GM21367 (cell line): ENCODE results near the gene PGGHG.

Experiments
- ATAC-seq: cut with Tn5 transposase; IDR thresholded peaks from one replicate; pipeline ENCODE4 v1.9.1; 2021; ENCODE audit not compliant: unreplicated experiment

PGGHG gene

DNA sequence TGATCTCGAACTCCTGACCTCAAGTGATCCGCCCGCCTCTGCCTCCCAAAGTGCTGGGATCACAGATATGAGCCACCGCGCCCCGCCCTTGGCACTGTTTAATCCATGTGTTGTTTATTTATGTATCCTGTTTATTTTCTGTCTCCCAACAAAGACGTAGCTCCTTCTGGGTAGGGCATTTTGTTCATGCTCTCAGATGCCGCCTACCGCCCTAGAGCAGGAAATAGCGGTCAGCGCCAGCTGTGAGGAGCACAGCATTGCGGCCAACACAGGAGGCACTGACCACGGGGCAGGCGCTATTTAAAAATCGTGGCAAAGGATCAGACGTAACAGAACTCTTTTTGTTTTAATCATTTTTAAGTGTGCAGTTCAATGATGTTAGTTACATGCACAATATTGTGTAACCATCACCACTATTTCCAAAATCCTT is 20.2 kb upstream of the PGGHG start:
- peak; percentile 24 for ATAC-seq

DNA sequence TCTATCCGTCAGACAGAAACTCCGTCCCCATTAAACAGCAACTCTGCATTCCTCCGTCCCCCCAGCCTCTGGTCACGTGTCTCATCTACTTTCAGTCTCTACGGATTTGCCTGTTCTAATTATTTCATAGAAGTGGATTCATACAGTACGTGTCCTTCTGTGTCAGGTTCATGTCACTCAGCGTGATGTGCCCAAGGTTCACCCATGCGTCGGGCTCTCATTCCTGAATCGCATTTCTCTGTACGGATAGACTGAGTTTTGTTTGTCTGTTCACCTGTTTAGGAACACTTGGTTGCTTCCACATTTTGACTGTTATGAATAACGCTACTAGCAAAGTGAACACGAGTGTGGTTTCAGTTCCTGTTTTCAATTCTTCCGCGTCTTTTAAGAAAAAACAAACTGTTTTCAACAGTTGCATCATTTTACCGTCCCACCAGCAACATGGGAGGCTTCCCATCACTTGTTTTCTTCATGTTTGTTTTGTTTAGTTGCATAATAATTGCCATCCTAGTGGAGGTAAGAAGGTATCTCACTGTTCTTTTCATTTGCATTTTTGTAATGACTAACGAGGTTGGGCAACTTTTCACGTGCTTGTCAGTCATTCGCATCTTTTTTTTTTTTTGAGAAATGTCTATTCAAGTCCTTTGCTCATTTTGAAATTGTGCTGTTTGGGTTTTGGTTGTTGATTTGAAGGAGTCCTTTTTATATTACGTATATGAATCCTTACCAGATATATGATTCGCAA is 19.6 kb upstream of the PGGHG start:
- ATAC-seq: peak; percentile 63

DNA sequence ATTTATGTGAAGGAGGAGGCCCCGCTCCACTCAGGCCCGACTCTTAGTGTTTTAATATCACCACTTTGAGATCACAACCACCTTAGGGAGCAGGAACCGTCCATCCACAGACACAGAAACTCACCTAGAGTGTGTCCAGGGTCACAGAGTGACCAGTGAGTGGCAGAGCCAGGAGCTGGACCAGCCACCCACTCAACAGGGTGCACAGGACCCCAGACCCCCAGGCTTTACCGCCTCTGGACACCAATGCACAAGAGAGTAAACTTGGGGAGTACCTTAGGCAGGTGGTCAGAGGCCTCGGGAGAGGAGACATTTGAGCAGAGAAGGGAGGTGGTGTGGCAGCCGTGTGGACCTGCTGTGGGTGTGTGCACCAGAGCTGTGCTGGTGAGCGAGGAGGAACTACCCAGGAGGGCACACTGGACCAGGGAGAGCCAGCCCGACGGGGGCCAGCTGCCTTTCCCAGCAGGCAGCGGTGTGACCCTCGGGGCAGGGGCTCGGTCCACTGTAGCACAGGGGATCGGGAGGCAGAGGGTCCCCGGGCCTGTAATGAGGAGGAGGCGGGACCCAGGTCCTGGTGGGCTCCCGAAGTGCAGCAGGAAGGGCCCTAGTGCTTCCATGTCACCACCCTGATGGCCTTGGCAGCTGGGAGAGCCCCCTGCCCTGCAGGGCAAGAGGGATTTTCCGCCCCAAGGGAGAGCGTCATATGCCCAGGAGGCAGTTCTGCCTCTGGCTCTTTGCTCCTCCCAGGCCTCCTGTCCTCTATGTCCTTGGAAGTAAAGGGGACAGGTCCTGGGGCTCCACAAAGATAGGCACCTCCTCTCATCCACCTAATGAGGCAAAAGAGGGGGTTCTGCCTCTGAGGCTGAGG is 18.2 kb upstream of the PGGHG start:
- no peak for ATAC-seq

DNA sequence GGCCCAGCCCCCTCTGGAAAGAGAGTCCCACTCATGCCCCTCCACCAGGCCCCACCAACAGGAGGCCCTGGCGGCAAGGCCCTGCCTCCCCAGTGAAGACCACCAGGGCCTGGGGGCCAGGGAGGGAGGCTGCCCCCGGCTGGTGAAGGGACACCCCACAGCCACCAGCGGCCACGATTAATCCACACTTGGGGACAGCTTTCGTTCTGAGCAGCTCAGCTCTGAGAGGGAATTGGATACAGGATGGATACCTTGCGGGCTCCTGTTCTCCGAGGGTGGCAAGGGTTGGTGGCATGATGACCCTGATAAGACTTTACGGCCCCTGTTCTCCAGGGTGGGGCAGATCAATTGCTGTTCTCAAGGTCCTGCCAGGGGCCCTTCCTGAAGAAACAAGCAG is 17.6 kb upstream of the PGGHG start:
- ATAC-seq: no peak

DNA sequence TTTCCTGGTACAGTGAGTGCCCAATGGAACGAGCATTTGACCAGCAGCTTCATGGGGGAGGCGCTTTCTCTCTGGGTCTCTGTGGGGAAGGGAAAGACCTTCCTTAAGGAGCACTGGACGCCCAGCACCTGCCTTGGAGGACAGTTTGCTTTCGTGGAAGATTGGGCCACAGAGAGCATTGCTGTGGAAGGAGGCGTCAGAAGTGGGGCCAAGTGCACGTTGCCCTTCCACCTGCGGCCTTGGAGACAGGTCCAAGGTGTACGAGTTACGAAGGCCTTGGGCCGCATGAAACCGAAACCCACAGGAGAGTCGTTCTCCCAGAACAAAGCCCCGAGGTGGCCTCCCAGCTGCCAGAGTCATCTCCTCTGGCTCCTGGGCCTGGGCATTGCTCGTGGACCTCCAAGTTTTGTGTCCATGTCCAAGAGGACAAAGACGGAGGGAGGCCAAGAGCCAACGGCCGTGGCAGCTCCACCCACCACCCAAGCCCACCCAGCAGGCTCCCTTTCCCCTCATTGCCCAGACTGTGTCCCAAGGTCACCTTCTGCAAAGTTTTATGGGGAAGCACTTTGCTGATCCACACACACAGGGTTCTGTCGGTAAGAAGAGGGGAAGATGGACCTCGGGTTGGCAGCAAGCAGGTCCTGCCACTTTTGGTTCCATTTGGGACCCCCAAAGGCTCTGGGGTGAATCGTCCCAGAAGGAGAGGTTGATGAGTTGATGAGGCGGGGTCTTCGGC is 16.6 kb upstream of the PGGHG start:
- ATAC-seq: no peak

DNA sequence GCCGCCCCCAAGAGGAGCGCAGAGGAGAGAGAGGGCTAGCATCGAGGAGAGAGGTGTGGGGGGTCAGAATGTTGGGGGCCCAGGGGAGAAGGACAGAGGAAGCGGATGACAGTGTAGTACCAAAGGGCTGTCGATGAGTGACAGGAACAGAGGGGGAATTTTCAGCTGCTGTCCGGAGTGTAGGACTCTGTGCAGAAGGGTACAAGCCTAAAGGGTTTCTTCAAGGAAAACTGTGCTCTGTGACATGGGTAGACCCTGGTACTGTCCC is 16.1 kb upstream of the PGGHG start:
- no peak for ATAC-seq

DNA sequence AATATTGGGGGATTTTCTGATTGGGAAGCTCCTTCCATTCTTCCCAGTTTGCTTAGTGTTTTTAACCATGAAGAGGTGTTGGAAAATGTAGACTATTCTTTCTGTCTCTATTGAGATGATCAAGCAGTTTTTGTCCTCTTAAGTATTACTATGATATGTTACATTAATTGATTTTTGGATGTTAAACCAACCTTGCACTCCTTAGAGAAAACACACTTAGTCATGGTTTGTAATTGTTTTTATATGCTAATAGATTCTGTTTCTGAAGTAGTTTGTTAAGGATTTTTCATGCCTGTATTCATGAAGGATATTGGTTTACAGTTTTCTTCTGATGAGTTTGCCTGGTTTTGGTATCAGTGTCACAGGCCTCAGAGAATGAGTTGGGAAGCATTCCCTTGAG is 12.7 kb upstream of the PGGHG start:
- no peak for ATAC-seq

DNA sequence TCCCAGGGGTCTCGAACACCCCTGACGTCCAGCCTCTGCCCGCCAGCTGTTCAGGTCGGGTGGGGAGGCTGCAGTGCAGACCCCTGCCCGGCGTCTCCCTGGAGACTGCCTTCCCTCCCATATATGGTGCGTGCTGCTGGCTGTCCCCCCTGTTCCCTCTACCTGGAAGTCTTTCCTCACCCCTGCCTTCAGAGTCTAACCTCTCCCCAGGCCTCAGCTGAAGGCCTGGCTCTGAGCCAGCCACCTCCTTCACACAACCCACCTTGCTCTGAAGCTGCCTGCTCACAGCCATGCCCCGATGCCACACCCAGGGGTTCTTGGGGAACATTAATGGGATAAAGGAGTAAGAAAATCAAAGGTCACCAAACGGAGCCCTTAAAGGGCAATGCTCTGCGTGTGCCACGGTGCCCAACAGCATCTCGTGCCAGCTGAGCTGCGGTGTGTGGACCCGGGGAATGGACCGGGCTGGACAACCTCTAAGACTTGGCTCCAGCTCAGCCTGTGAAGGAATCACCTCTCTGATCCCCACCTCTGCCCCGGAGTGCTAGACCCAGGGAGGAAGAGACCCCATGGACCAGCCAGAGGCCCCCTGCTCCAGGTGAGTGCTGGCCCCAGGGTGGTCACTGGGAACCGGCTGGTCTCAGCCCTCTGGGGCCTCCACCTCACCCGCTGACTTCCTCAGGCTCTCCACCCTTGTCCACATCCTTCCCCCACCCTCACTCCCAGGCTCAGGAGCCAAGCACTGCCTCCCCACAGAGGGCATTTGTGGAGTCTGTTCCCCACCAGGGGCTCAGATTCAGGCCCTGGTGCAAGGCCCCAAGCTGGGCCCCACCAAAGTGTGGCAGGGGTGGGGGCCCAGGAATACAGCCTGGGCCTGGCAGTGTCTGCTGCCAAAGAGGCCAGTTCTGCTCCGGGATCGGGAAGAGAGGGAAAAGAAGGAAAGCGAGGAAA is 10.7 kb upstream of the PGGHG start, which contains the start of gene NLRP6:
NLRP6 (plus strand) TSS at position 407 of the 951 bp plus-strand sequence; CDS start at position 570, 163 bp downstream.
- no peak for ATAC-seq

DNA sequence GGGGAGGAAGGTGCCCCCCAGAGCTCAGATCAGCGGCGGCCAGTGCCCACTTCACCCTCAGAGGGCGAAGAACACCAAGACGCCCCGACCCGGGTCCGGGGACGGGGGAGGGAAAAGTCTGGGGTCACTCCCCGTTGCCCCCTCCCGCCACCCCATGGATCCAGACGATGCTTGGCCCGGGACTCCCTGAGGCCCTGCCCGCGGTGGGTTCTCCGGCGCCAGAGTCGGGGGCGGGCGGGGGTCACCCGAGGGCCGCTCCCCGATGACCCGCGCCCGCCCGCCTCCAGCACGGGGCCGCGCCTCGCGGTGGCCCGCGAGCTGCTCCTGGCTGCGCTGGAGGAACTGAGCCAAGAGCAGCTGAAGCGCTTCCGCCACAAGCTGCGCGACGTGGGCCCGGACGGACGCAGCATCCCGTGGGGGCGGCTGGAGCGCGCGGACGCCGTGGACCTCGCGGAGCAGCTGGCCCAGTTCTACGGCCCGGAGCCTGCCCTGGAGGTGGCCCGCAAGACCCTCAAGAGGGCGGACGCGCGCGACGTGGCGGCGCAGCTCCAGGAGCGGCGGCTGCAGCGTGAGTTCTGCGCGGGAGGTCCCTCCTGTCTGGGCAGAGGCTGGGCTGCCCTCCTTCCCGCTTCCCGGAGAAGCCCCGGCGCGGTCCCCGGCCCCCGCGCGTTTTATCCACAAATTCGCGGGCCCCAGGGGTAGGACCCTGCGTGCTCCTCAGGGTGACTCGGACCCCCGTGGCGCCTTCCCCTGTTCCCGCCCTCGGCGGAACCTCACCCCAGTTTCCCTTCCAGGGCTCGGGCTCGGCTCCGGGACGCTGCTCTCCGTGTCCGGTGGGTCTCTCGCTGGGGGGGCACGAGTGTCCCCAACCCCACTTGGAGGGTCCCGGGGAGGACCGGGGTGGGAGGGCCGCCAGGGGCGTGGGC is 9.6 kb upstream of the PGGHG start:
- no peak for ATAC-seq

DNA sequence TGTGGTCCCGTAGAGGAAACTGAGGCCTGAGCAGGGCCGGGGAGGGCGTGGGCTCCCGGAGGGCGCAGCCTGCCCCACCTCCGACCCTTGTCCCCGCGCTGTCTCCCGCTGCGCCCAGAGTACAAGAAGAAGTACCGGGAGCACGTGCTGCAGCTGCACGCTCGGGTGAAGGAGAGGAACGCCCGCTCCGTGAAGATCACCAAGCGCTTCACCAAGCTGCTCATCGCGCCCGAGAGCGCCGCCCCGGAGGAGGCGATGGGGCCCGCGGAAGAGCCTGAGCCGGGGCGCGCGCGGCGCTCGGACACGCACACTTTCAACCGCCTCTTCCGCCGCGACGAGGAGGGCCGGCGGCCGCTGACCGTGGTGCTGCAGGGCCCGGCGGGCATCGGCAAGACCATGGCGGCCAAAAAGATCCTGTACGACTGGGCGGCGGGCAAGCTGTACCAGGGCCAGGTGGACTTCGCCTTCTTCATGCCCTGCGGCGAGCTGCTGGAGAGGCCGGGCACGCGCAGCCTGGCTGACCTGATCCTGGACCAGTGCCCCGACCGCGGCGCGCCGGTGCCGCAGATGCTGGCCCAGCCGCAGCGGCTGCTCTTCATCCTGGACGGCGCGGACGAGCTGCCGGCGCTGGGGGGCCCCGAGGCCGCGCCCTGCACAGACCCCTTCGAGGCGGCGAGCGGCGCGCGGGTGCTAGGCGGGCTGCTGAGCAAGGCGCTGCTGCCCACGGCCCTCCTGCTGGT is 8.8 kb upstream of the PGGHG start:
- no peak for ATAC-seq

DNA sequence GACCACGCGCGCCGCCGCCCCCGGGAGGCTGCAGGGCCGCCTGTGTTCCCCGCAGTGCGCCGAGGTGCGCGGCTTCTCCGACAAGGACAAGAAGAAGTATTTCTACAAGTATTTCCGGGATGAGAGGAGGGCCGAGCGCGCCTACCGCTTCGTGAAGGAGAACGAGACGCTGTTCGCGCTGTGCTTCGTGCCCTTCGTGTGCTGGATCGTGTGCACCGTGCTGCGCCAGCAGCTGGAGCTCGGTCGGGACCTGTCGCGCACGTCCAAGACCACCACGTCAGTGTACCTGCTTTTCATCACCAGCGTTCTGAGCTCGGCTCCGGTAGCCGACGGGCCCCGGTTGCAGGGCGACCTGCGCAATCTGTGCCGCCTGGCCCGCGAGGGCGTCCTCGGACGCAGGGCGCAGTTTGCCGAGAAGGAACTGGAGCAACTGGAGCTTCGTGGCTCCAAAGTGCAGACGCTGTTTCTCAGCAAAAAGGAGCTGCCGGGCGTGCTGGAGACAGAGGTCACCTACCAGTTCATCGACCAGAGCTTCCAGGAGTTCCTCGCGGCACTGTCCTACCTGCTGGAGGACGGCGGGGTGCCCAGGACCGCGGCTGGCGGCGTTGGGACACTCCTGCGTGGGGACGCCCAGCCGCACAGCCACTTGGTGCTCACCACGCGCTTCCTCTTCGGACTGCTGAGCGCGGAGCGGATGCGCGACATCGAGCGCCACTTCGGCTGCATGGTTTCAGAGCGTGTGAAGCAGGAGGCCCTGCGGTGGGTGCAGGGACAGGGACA is 8.0 kb upstream of the PGGHG start:
- ATAC-seq: no peak

DNA sequence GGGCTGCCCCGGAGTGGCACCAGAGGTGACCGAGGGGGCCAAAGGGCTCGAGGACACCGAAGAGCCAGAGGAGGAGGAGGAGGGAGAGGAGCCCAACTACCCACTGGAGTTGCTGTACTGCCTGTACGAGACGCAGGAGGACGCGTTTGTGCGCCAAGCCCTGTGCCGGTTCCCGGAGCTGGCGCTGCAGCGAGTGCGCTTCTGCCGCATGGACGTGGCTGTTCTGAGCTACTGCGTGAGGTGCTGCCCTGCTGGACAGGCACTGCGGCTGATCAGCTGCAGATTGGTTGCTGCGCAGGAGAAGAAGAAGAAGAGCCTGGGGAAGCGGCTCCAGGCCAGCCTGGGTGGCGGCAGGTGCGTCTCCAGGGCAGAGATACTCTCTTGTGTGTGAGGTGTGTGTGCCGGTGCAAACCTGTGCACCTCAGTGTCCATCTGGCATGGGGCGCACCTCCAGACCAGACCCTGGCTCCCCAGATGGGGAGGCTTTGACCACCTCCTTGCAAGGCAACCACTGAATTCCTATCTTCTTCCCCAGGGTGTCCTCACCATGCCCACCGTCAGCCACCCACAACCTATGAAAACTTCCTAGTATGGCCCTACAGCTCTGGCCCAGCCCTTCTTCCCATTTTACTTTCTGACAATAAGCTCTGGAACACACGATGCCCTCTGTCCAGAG is 7.3 kb upstream of the PGGHG start:
- ATAC-seq: no peak

DNA sequence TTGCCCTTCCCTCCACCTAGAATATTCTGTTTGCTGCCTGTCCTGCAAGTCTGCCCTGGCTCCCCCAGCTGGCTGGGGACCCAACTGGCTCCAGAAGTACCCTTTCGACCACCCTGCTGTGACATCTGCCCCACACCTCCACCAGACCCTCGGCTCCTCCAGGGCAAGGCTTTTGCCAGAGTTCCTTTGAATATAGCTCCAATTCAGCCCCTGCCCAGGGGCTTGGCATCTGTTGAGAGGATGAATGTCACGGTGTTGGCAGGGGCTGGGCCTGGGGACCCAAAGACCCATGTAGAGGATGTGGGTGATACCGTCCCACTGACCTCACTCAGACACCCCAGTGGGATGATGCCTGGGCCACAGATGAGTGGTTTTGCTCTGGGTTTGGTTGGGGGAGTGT is 6.8 kb upstream of the PGGHG start:
- ATAC-seq: no peak

DNA sequence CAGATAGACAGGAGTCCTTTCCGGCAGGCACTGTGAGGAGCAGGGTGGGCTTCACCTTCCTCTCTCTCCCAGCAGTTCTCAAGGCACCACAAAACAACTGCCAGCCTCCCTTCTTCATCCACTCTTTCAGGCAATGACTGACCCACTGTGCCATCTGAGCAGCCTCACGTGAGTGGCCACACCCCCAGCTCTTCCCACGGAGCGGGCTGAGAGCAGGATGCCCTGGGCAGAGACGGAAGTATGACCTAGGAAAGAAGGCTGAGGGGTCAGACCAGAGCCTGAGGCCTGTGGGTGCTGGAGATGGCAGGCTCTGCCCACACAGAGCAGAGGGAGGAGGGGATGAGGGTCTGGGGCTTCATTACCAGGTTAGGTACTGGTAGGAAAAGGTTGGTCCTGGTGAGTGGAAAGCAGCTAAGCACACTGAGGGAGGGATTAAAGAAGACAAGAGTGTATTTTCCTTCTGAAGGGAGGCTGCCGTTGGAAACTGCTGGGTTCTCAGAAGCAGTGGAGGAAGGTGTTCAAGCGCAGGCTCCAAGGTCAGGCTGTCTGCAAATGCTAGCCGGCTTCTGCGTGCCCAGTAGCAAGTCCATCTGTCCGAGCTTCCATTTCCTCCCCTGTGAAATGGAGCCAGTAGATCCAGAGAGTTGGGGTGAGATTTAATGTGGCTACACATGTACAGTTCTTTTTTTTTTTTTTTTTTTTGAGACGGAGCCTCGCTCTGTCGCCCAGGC is 6.1 kb upstream of the PGGHG start:
- no peak for ATAC-seq

DNA sequence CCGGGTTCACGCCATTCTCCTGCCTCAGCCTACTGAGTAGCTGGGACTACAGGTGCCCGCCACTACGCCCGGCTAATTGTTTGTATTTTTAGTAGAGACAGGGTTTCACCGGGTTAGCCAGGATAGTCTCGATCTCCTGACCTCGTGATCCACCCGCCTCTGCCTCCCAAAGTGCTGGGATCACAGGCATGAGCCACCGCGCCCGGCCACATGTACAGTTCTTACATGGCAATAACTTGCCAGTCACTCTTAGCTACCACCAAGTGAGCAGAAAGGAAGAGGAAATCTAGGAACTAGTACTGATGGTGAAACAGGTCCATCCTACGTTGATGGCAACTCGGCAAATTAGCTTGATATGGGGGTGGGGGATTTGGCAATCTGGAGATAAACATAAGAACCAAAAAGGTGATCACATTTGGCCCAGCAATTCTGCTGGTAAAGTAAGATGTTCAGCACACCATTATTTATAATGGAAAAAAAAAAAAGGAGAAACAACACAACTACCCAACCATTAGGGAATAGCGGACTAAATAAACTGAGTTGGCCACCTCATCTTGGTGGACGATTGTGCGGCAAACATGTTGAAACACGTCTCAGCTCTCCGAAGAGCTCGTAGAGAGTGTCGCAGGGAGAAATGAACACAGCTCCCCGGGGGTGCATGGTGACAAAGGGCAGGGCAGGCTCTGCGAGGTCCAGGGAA is 5.4 kb upstream of the PGGHG start:
- no peak for ATAC-seq
